Measurements from ENCODE around the gene PRKCI.
"Not testable (repeated sequence)": the region's sequence is repeated elsewhere in the genome, so short reads cannot be mapped to it uniquely, and the experiment has no call there.

The PRKCI gene

GRCh38 chr3:170338690-170339340 is 116.6 kb downstream of the PRKCI start:
- WGBS (ENCODE audit: extremely low coverage, insufficient coverage, low lambda C conversion rate) = no CpG with 5 or more reads among the region's 1 CpG
- Histone ChIP-seq H3K4me3 (ENCODE audit: low read length) (peak overlapping the region; percentile 18), H3K79me1 (ENCODE audit: low read length) (no peaks in the 10 kb centered on the region)

GRCh38 chr3:170342273-170342672 is 120.0 kb downstream of the PRKCI start:
- not testable (repeated sequence) for H3K4me3 ChIP-seq (ENCODE audit: low read length); H2BK15ac ChIP-seq (replicated peaks; ENCODE audit: low read depth); H3K79me2 ChIP-seq (ENCODE audit: control insufficient read depth, insufficient read depth, low read length); H3K36me3 ChIP-seq (ENCODE audit: control insufficient read depth, insufficient read depth, low read length); H3K9ac ChIP-seq (ENCODE audit: low read length); H3K56ac ChIP-seq (ENCODE audit: low read length); H3K4ac ChIP-seq (ENCODE audit: low read depth, low read length); H3K27me3 ChIP-seq (ENCODE audit: insufficient read depth, low read length, poor library complexity); H3K18ac ChIP-seq (ENCODE audit: low read length); H2BK120ac ChIP-seq (ENCODE audit: low read depth, low read length); H3K4me2 ChIP-seq (ENCODE audit: low read length); H3K27ac ChIP-seq (ENCODE audit: low read depth, low read length); H4K5ac ChIP-seq (ENCODE audit: low read length); H3K79me1 ChIP-seq (ENCODE audit: low read length); DNase-seq; H3K4me1 ChIP-seq (ENCODE audit: control insufficient read depth, low read depth, low read length); H3K23ac ChIP-seq (ENCODE audit: low read length); H2BK5ac ChIP-seq (ENCODE audit: low read length); H2AK5ac ChIP-seq (ENCODE audit: low read length); H4K8ac ChIP-seq (ENCODE audit: low read depth, low read length)
- WGBS (ENCODE audit: extremely low coverage, insufficient coverage, low lambda C conversion rate) = no CpG with 5 or more reads among the region's 9 CpGs

More at GRCh38 chr3:170338690-170339340, 116.6 kb downstream of the PRKCI start:
- Histone ChIP-seq H3K79me2 (ENCODE audit: control insufficient read depth, insufficient read depth, low read length) (no peaks in the 10 kb centered on the region), H2BK120ac (ENCODE audit: low read depth, low read length) (no peak overlapping the region), H3K27ac (ENCODE audit: low read depth, low read length) (no peak overlapping the region), H2BK5ac (ENCODE audit: low read length) (no peak overlapping the region), H3K4me2 (ENCODE audit: low read length) (no peak overlapping the region), H3K36me3 (ENCODE audit: control insufficient read depth, insufficient read depth, low read length) (no peaks in the 10 kb centered on the region), H3K27me3 (ENCODE audit: insufficient read depth, low read length, poor library complexity) (no peaks in the 10 kb centered on the region), H3K56ac (ENCODE audit: low read length) (no peak overlapping the region), H3K23ac (ENCODE audit: low read length) (no peak overlapping the region), H3K9ac (ENCODE audit: low read length) (no peak overlapping the region), H2BK15ac (replicated peaks; ENCODE audit: low read depth) (no peak overlapping the region), H3K4me1 (ENCODE audit: control insufficient read depth, low read depth, low read length) (no peaks in the 10 kb centered on the region), H4K8ac (ENCODE audit: low read depth, low read length) (no peak overlapping the region), H3K18ac (ENCODE audit: low read length) (no peak overlapping the region), H3K4ac (ENCODE audit: low read depth, low read length) (no peak overlapping the region), H2AK5ac (ENCODE audit: low read length) (no peak overlapping the region), H4K5ac (ENCODE audit: low read length) (no peak overlapping the region)
- peak; percentile 49 for DNase-seq

GRCh38 chr3:170343859-170344258 is 121.6 kb downstream of the PRKCI start:
- H3K4me1 ChIP-seq (ENCODE audit: control insufficient read depth, low read depth, low read length); H3K23ac ChIP-seq (ENCODE audit: low read length); H3K4ac ChIP-seq (ENCODE audit: low read depth, low read length); H3K18ac ChIP-seq (ENCODE audit: low read length); H3K79me2 ChIP-seq (ENCODE audit: control insufficient read depth, insufficient read depth, low read length); H3K56ac ChIP-seq (ENCODE audit: low read length); H4K5ac ChIP-seq (ENCODE audit: low read length); H4K8ac ChIP-seq (ENCODE audit: low read depth, low read length); H3K27me3 ChIP-seq (ENCODE audit: insufficient read depth, low read length, poor library complexity); H3K79me1 ChIP-seq (ENCODE audit: low read length); H3K27ac ChIP-seq (ENCODE audit: low read depth, low read length); H3K4me3 ChIP-seq (ENCODE audit: low read length); H2BK5ac ChIP-seq (ENCODE audit: low read length); H3K4me2 ChIP-seq (ENCODE audit: low read length); H3K9ac ChIP-seq (ENCODE audit: low read length); H3K36me3 ChIP-seq (ENCODE audit: control insufficient read depth, insufficient read depth, low read length); H2BK15ac ChIP-seq (replicated peaks; ENCODE audit: low read depth); H2AK5ac ChIP-seq (ENCODE audit: low read length); H2BK120ac ChIP-seq (ENCODE audit: low read depth, low read length): not testable (repeated sequence)
- WGBS (ENCODE audit: extremely low coverage, insufficient coverage, low lambda C conversion rate) = no CpG with 5 or more reads among the region's 6 CpGs
- DNase-seq = peak; percentile 84

GRCh38 chr3:170344971-170345370 is 122.7 kb downstream of the PRKCI start:
- no peak overlapping the region for H3K9ac ChIP-seq (ENCODE audit: low read length)
- H2BK120ac ChIP-seq (ENCODE audit: low read depth, low read length) = no peak overlapping the region
- H3K36me3 ChIP-seq (ENCODE audit: control insufficient read depth, insufficient read depth, low read length) = no peaks in the 10 kb centered on the region
- H2BK5ac ChIP-seq (ENCODE audit: low read length) = no peak overlapping the region
- no peaks in the 10 kb centered on the region for H3K4me1 ChIP-seq (ENCODE audit: control insufficient read depth, low read depth, low read length)
- no peak overlapping the region for H3K18ac ChIP-seq (ENCODE audit: low read length)
- no peak overlapping the region for H3K4me2 ChIP-seq (ENCODE audit: low read length)
- no peak overlapping the region for H4K8ac ChIP-seq (ENCODE audit: low read depth, low read length)
- DNase-seq = no peak
- H3K23ac ChIP-seq (ENCODE audit: low read length) = no peak overlapping the region
- no CpG with 5 or more reads among the region's 4 CpGs for WGBS (ENCODE audit: extremely low coverage, insufficient coverage, low lambda C conversion rate)
- H3K56ac ChIP-seq (ENCODE audit: low read length) = no peak overlapping the region
- no peaks in the 10 kb centered on the region for H3K79me1 ChIP-seq (ENCODE audit: low read length)
- no peak overlapping the region for H3K27ac ChIP-seq (ENCODE audit: low read depth, low read length)
- H3K79me2 ChIP-seq (ENCODE audit: control insufficient read depth, insufficient read depth, low read length) = no peaks in the 10 kb centered on the region
- H3K27me3 ChIP-seq (ENCODE audit: insufficient read depth, low read length, poor library complexity) = no peaks in the 10 kb centered on the region
- H2AK5ac ChIP-seq (ENCODE audit: low read length) = no peak overlapping the region
- no peak overlapping the region for H3K4me3 ChIP-seq (ENCODE audit: low read length)
- no peak overlapping the region for H4K5ac ChIP-seq (ENCODE audit: low read length)
- no peak overlapping the region for H3K4ac ChIP-seq (ENCODE audit: low read depth, low read length)
- no peak overlapping the region for H2BK15ac ChIP-seq (replicated peaks; ENCODE audit: low read depth)

GRCh38 chr3:170346481-170347392 is 124.5 kb downstream of the PRKCI start:
- WGBS (ENCODE audit: extremely low coverage, insufficient coverage, low lambda C conversion rate) = no CpG with 5 or more reads among the region's 12 CpGs
- H3K9ac ChIP-seq (ENCODE audit: low read length) = no peak overlapping the region
- no peak overlapping the region for H4K5ac ChIP-seq (ENCODE audit: low read length)
- no peak overlapping the region for H3K27ac ChIP-seq (ENCODE audit: low read depth, low read length)
- no peaks in the 10 kb centered on the region for H3K27me3 ChIP-seq (ENCODE audit: insufficient read depth, low read length, poor library complexity)
- no peak overlapping the region for H2BK120ac ChIP-seq (ENCODE audit: low read depth, low read length)
- no peak overlapping the region for H2BK15ac ChIP-seq (replicated peaks; ENCODE audit: low read depth)
- no peak overlapping the region for H3K56ac ChIP-seq (ENCODE audit: low read length)
- no peak overlapping the region for H2AK5ac ChIP-seq (ENCODE audit: low read length)
- H3K79me1 ChIP-seq (ENCODE audit: low read length) = no peaks in the 10 kb centered on the region
- H3K4me1 ChIP-seq (ENCODE audit: control insufficient read depth, low read depth, low read length) = no peaks in the 10 kb centered on the region
- no peak overlapping the region for H3K4me3 ChIP-seq (ENCODE audit: low read length)
- H3K36me3 ChIP-seq (ENCODE audit: control insufficient read depth, insufficient read depth, low read length) = no peaks in the 10 kb centered on the region
- no peak overlapping the region for H3K23ac ChIP-seq (ENCODE audit: low read length)
- no peak overlapping the region for H3K4me2 ChIP-seq (ENCODE audit: low read length)
- no peak overlapping the region for H3K4ac ChIP-seq (ENCODE audit: low read depth, low read length)
- H3K18ac ChIP-seq (ENCODE audit: low read length) = no peak overlapping the region
- no peaks in the 10 kb centered on the region for H3K79me2 ChIP-seq (ENCODE audit: control insufficient read depth, insufficient read depth, low read length)
- no peak overlapping the region for H2BK5ac ChIP-seq (ENCODE audit: low read length)
- DNase-seq = peak; percentile 71
- H4K8ac ChIP-seq (ENCODE audit: low read depth, low read length) = no peak overlapping the region
